Astrocyte of the cerebellum (primary cell): Measurements from ENCODE around the gene SFXN4.
A peak's percentile ranks its signal among the peaks of the same experiment; 100 is the strongest.

Source experiments
- DNase-seq: peaks from one replicate; pipeline ENCODE4 v3.0.0-alpha.2; 2011; ENCODE audit warnings: low read depth
- H3K4me3 ChIP-seq: 2 replicates; pipeline ENCODE4 v1.5.1; 2011; ENCODE audit warnings: mild to moderate bottlenecking, low read depth, low read length, moderate library complexity
- CTCF ChIP-seq: IDR thresholded peaks from 2 replicates; pipeline ENCODE4 v1.5.1; 2012; ENCODE audit warnings: low read length, low read depth, moderate library complexity, mild to moderate bottlenecking; ENCODE audit errors: missing control alignments
- in situ Hi-C: cut with HindIII; loops from 2 replicates; pipeline ENCODE4 v1.10.0; 2017; ENCODE audit warnings: low sequenced_read_pairs

SFXN4 gene

GRCh38 chr10:119165171-119166117, at the start of gene SFXN4:
TSS of gene SFXN4 (minus strand) at chr10:119165714. CDS start at chr10:119165647, 67 bp downstream.
- TF ChIP-seq CTCF: no peak
- peak within 1 kb of the TSS; percentile 57 for H3K4me3 ChIP-seq
- in situ Hi-C loops: no loop called here
- no peak for DNase-seq

GRCh38 chr10:119211625-119212441, 46.3 kb upstream of the SFXN4 start:
- in situ Hi-C loops: no loop called here
- DNase-seq: no peak
- TF ChIP-seq CTCF: no peak
- no peak overlapping the region for H3K4me3 ChIP-seq

GRCh38 chr10:119211176-119211575, 45.7 kb upstream of the SFXN4 start:
- peak; percentile 45 for DNase-seq
- in situ Hi-C loops: no loop called here
- TF ChIP-seq CTCF: no peak
- no peak overlapping the region for H3K4me3 ChIP-seq

GRCh38 chr10:119210633-119211032, 45.1 kb upstream of the SFXN4 start:
- no peak overlapping the region for H3K4me3 ChIP-seq
- in situ Hi-C loops: no loop called here
- no peak for DNase-seq
- no peak for TF ChIP-seq CTCF

GRCh38 chr10:119209736-119210355, 44.3 kb upstream of the SFXN4 start:
- no peak for TF ChIP-seq CTCF
- peak overlapping the region; percentile 67 for H3K4me3 ChIP-seq
- in situ Hi-C loops: no loop called here
- no peak for DNase-seq
